ENCODE results near the gene SLC5A5.

Gene SLC5A5

DNA sequence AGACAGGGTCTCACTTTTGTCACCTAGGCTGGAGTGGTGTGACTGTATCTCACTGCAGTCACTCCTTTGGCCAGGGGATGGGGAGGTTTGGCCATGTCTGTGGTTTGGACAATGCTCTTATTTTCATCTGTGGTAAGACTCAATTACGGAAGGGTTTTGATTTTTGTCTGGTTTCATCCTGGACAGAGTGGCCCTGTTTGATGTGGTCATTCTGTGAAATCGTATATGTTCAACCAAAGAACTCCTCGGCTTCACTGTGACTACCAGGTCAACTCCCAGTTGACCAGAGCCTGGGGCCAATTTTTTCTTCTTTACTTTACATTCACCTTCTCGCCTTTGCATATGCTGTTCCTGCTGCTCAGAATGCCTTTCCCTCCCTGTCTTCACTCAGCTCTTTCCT is 54.3 kb downstream of the SLC5A5 start:
- no peak for DNase-seq

- DNase-seq, result no peak
Observed at GRCh38 chr19:17929056-17929455, 57.3 kb downstream of the SLC5A5 start.

GRCh38 chr19:17931532-17932191 is 59.9 kb downstream of the SLC5A5 start:
- DNase-seq, result no peak

- DNase-seq, result peak; percentile 93 to 95
Observed at GRCh38 chr19:17932485-17933338, 61.0 kb downstream of the SLC5A5 start, which contains the start of gene CCDC124. TSS of gene CCDC124 (plus strand) at chr19:17933015. CDS start at chr19:17936421, 3,406 bp downstream.

DNA sequence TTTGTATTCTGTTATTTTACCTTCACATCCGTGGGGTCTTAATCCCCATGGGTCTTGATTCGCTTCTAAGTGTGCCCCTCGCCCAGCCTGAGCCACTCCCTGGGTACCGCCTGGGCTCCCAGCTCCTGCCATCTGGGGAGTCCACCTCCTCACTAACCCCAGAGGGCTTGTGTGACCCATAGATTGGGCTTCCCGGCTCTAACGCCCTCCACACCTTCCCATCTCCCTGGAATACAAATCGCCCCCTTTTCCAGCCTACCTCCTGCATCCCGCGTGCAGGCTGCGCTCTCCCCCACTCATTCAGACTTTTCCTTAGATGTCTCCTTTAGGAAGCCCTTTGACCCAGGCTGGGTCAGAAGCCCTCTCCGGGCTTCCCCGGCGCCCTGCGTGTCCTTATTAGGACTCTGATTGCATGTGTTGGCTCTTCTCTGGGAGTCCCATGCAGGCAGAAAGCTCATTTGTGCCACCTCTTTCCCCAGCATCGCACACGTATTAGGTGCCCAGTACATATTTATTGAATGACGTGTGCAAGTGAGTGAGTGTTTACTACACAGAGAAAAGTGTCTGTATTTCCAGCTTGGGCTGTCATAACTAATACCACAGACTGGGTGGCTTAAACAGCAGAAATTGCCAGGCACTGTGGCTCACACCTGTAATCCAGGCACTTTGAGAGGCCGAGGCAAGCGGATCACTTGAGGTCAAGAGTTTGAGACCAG is 61.8 kb downstream of the SLC5A5 start:
- DNase-seq, result no peak

- DNase-seq, result no peak
Observed at GRCh38 chr19:17936379-17936778, 64.6 kb downstream of the SLC5A5 start.

DNA sequence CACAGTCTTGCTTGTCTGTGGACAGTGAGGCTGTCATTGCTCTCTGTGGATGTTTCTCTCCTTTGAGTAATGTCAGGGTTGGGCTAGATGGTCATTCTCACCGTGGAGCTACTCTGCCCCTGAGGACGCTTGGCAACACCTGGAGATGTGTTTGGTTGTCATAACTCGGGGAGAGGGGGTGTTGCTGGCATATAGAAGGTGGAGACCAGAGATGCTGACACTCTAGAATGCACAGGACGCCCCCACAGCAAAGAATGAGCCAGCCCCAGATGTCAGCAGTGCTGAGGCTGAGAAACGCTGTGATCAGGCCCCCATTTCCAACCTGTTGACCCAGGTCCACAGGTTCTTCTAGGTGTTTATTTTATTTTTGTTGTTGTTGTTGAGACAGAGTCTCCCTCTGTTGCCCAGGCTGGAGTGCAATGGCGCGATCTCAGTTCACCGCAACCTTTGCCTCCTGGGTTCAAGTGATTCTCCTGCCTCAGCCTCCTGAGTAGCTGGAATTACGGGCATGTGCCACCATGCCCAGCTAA is 65.7 kb downstream of the SLC5A5 start:
- DNase-seq, result no peak

- DNase-seq, result peak; percentile 83 to 86
Observed at GRCh38 chr19:17938092-17938845, 66.5 kb downstream of the SLC5A5 start.

DNA sequence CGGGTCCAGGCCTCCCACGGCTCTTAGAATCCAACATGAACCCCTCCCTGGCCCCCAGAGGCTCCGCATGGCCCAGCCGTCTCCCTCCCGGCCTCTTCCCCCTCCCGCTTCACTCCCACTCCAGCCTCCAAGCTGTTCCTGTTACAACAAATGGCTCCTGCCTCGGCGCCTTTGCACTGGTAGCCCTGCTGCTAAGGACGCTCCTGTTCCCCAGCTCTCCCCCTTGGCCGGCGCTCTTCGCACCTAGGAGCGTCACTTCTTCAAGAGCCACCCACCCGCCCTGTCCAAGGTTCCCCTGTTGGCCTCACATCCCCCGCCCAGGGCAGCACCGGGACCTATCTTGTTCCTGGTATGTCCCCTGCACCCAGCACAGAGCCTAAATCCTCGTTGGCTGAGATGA is 70.4 kb downstream of the SLC5A5 start:
- no peak for DNase-seq

DNA sequence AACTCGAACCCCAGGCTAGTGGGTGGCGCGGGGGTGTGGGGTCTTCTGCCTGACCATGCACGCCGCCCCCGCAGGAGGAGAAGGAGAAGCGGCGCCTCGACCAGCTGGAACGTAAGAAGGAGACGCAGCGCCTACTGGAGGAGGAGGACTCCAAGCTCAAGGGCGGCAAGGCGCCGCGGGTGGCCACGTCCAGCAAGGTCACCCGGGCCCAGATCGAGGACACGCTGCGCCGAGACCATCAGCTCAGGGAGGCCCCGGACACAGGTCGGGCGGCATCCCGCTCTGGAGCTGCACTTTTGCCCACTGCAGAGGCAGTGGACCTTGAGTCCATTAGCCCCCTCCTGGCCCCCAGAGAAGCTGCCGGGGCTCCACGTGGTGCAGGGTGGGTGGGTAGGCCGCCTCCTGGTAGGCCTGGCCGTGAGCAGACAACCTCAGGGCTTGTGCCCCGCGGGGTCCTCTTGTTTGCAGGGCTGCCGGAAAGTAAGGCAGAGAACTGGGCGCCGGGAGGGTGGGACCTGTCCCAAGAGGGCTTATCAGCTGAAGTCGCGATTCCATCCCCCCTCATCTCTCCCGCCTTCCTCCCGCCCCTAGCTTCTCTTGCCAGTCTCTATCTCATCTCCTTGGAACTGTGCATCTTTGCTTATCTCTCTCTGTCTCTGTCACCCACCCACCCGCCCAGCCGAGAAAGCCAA is 71.0 kb downstream of the SLC5A5 start:
- DNase-seq, result no peak

DNA sequence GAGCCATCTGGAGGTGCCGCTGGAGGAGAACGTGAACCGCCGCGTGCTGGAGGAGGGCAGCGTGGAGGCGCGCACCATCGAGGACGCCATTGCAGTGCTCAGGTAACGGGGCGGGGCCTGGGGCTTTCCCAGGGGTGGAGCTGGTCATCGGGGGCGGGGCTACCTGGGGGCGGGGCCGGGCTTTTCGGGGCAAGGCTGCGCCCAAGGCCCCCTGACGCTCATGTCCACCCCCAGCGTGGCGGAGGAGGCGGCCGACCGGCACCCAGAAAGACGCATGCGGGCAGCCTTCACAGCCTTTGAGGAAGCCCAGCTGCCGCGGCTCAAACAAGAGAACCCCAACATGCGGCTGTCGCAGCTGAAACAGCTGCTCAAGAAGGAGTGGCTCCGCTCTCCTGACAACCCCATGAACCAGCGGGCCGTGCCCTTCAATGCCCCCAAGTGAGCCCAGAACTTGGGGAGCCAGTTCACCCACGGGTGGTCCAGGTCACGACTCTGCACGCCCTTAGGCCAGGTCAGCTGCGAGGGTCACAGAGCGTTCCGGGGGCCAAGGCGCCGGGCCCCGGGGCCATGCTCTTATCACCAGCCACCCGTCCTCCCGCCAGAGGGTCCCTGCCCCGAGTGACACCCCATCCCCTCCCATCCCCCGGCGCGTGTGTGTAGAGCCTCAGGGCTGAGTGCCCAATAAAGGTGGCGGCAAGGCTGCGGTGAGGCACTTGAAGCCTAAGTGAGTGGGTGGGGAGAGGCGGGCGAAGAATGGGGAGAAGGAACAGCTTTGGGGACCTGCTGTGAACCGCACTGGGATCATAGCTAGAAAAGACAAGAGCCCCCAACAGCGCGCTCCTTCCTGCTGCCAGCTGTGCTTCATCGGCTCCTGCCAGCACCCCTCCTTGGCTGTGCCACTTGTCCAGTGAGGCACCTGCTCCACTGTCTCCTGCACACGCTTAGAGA is 71.8 kb downstream of the SLC5A5 start:
- DNase-seq, result no peak

DNA sequence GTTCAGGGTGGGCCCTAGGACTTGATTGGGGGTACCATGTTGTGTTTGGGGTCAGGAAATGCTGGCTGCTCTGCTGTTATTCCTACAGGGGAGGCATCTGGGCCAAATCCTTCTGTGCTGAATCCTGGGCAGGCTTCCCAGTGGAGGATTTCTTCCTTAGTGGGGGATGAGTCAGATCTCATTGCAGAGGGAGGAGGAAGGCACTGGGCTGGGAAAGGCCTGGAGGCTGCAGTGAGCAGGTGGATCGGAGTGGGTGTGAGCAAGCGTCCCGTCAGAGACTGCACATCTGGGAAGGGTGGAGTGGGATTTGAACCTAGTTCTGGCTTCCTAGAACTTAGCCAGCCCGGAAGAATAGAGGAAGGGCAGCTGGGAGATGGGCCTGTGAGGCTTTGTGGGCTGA is 72.6 kb downstream of the SLC5A5 start:
- no peak for DNase-seq
